ENCODE data around the gene BCL2L14. TPM values are rescaled to one million over a fixed set of nuclear protein-coding genes. Genes with fewer than 3 reads are reported as not detected.

BCL2L14 gene
- total and polyA plus RNA-seq, 2 donors (not counting 1 experiment from before 2014, with no cell fraction given), result 0.04 TPM; not detected in 1

DNA sequence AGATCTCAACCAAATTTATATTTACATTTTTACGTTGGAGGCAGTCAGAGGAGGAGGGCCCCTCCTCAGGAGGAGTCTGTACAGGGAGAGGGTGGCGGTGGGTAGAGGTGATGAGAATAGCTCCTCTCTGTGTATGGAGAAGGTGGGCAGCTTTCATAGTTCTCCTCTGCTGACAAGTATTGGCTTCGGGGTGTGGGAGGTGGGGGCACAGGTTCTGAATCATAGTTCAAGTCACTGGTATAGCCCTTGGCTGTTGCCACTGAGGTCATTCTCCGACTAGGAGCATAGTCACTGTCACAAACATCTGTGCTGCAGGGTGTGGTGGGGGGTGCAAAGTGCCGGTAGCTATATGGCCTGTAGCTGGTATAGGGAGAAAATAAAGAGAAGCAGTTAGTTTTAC is 50.3 kb downstream of the BCL2L14 start:
- Histone ChIP-seq H2AFZ (ENCODE audit: insufficient read depth, low read depth, low read length, poor library complexity, severe bottlenecking) (no peak overlapping the region), H3K27ac (ENCODE audit: low read length in 2 of 2) (no peak overlapping the region), H3K79me2 (ENCODE audit: control insufficient read depth, insufficient read depth, low read length) (no peaks in the 10 kb centered on the region), H4K20me1 (ENCODE audit: control insufficient read depth, insufficient read depth, low read length, poor library complexity, severe bottlenecking) (no peaks in the 10 kb centered on the region), H3K4me3 (ENCODE audit: control extremely low read depth in 1 of 5, extremely low read depth in 1 of 5, insufficient read depth in 1 of 5, low read depth in 2 of 5, low read length in 4 of 5) (no peak overlapping the region), H3K9me3 (ENCODE audit: control extremely low read depth in 1 of 3, control insufficient read depth in 2 of 3, insufficient read depth in 1 of 3, low read length in 2 of 3) (no peaks in the 10 kb centered on the region), H3K4me2 (replicated peaks; ENCODE audit: low read depth, low read length, poor library complexity, severe bottlenecking) (no peak overlapping the region), H3K4me1 (ENCODE audit: control insufficient read depth in 2 of 2, insufficient read depth in 2 of 2, low read length in 2 of 2) (no peaks in the 10 kb centered on the region), H3K9ac (ENCODE audit: low read length) (no peak overlapping the region), H3K36me3 (replicated peaks in 1 of 2; ENCODE audit: control extremely low read depth in 1 of 2, control insufficient read depth in 1 of 2, extremely low read depth in 1 of 2, insufficient read depth in 2 of 2, low read length in 1 of 2) (peaks cover 0 to 1% of the 10 kb centered on the region in 2 experiments), H3K27me3 (replicated peaks in 1 of 4; ENCODE audit: control extremely low read depth in 1 of 4, control insufficient read depth in 3 of 4, insufficient read depth in 4 of 4, low read length in 3 of 4) (no peaks in the 10 kb centered on the region)
- ChIA-PET CTCF (no interaction called here), POLR2A (no interaction called here)
- intact Hi-C loops (cut with micrococcal nuclease), result no loop called here
- ATAC-seq (ENCODE audit: low read depth) (no peak), DNase-seq (no peak)
- Mint-ChIP-seq H3K4me1 (no peaks in the 10 kb centered on the region), H3K27ac (no peak overlapping the region), H3K27me3 (no peaks in the 10 kb centered on the region), H3K4me3 (no peak overlapping the region), H3K9me3 (ENCODE audit: insufficient read depth) (no peaks in the 10 kb centered on the region)
- 91% methylated on average over 3 of the region's 5 CpGs for WGBS (ENCODE audit: insufficient coverage)
- no peak for TF ChIP-seq EZH2 (IDR thresholded peaks at IDR 0.05; ENCODE audit: borderline replicate concordance, insufficient read depth, low read depth, low read length, poor library complexity, severe bottlenecking)
- TF ChIP-seq, protein P1, sequence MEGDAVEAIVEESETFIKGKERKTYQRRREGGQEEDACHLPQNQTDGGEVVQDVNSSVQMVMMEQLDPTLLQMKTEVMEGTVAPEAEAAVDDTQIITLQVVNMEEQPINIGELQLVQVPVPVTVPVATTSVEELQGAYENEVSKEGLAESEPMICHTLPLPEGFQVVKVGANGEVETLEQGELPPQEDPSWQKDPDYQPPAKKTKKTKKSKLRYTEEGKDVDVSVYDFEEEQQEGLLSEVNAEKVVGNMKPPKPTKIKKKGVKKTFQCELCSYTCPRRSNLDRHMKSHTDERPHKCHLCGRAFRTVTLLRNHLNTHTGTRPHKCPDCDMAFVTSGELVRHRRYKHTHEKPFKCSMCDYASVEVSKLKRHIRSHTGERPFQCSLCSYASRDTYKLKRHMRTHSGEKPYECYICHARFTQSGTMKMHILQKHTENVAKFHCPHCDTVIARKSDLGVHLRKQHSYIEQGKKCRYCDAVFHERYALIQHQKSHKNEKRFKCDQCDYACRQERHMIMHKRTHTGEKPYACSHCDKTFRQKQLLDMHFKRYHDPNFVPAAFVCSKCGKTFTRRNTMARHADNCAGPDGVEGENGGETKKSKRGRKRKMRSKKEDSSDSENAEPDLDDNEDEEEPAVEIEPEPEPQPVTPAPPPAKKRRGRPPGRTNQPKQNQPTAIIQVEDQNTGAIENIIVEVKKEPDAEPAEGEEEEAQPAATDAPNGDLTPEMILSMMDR (IDR thresholded peaks at IDR 0.05), result no peak

- Mint-ChIP-seq H3K27ac (no peak overlapping the region), H3K4me3 (no peak overlapping the region), H3K4me1 (no peaks in the 10 kb centered on the region), H3K27me3 (no peaks in the 10 kb centered on the region), H3K9me3 (ENCODE audit: insufficient read depth) (no peaks in the 10 kb centered on the region)
- ChIA-PET POLR2A (no interaction called here), CTCF (no interaction called here)
- Histone ChIP-seq H4K20me1 (ENCODE audit: control insufficient read depth, insufficient read depth, low read length, poor library complexity, severe bottlenecking) (no peaks in the 10 kb centered on the region), H3K79me2 (ENCODE audit: control insufficient read depth, insufficient read depth, low read length) (no peaks in the 10 kb centered on the region), H3K4me3 (ENCODE audit: control extremely low read depth in 1 of 5, extremely low read depth in 1 of 5, insufficient read depth in 1 of 5, low read depth in 2 of 5, low read length in 4 of 5) (no peak overlapping the region), H3K9ac (ENCODE audit: low read length) (no peak overlapping the region), H3K9me3 (ENCODE audit: control extremely low read depth in 1 of 3, control insufficient read depth in 2 of 3, insufficient read depth in 1 of 3, low read length in 2 of 3) (no peaks in the 10 kb centered on the region), H3K4me2 (replicated peaks; ENCODE audit: low read depth, low read length, poor library complexity, severe bottlenecking) (no peak overlapping the region), H3K4me1 (ENCODE audit: control insufficient read depth in 2 of 2, insufficient read depth in 2 of 2, low read length in 2 of 2) (no peaks in the 10 kb centered on the region), H3K27ac (ENCODE audit: low read length in 2 of 2) (no peak overlapping the region), H3K27me3 (replicated peaks in 1 of 4; ENCODE audit: control extremely low read depth in 1 of 4, control insufficient read depth in 3 of 4, insufficient read depth in 4 of 4, low read length in 3 of 4) (no peaks in the 10 kb centered on the region), H3K36me3 (replicated peaks in 1 of 2; ENCODE audit: control extremely low read depth in 1 of 2, control insufficient read depth in 1 of 2, extremely low read depth in 1 of 2, insufficient read depth in 2 of 2, low read length in 1 of 2) (peaks cover 0 to 4% of the 10 kb centered on the region in 2 experiments), H2AFZ (ENCODE audit: insufficient read depth, low read depth, low read length, poor library complexity, severe bottlenecking) (no peak overlapping the region)
- DNase-seq (no peak), ATAC-seq (ENCODE audit: low read depth) (no peak)
- intact Hi-C loops (cut with micrococcal nuclease), result no loop called here
- WGBS (ENCODE audit: insufficient coverage), result no CpG with 5 or more reads among the region's 3 CpGs
- no peak for TF ChIP-seq EZH2 (IDR thresholded peaks at IDR 0.05; ENCODE audit: borderline replicate concordance, insufficient read depth, low read depth, low read length, poor library complexity, severe bottlenecking)
- TF ChIP-seq, protein P1 (IDR thresholded peaks at IDR 0.05), result no peak
Observed at GRCh38 chr12:12123036-12123604, 52.4 kb downstream of the BCL2L14 start.

Measured in B cell (primary cell).